Activated T-cell treated with anti-CD3 and anti-CD28 coated beads for 1 hour (primary cell): Measurements from ENCODE around the gene RBM6.
A peak's percentile ranks its signal among the peaks of the same experiment; 100 is the strongest.
"Not testable (repeated sequence)": the region's sequence is repeated elsewhere in the genome, so short reads cannot be mapped to it uniquely, and the experiment has no call there.

Source experiments
- DNase-seq: peaks from one replicate; pipeline ENCODE4 v3.0.0-alpha.2; 2020; ENCODE audit warnings: low read depth

The RBM6 gene

DNA sequence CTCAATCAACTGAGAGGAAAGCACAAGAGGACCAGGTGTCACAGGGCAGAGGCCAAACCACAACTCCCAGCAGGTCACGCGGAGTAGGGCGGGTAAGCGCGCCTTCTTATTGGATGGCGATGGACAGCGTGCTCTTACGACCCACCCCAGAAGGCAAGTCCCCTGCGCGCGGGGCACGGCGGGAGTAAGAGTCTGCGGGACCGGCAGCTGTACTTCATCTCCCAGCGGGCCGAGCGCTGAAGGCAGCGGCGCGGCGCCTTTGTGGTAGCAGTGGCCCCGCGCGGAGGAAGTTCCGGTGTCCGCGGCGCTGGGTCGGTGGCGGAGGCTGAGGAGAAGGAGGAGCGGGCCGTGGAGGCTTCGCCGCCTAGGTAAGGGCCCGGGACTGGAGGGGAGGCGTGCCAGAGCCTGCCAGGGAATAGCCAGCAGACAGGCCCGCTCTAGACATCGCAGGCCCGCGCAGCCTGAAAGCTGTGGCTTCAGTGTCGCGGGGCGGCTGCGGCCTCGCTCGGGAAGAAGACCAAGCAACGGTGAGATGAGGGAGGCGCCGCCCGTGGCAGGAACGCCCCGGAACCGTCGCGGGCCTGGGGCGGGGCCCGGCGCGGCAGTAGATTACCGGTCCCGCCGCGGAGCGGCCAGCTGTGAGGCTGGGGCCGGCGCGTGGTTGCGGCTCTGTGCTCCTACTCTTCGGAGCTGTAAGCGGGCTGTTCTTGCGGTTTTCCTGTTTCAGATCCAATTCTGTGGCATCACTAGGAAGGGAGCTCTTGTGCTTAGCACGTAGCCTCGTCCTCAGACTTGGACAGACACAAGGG is at the start of gene RBM6:
Gene RBM6 (plus strand): TSS at position 293 of the 809 bp plus-strand sequence. CDS start 22,492 bp downstream, outside the sequence.
- peak; percentile 89 for DNase-seq

DNA sequence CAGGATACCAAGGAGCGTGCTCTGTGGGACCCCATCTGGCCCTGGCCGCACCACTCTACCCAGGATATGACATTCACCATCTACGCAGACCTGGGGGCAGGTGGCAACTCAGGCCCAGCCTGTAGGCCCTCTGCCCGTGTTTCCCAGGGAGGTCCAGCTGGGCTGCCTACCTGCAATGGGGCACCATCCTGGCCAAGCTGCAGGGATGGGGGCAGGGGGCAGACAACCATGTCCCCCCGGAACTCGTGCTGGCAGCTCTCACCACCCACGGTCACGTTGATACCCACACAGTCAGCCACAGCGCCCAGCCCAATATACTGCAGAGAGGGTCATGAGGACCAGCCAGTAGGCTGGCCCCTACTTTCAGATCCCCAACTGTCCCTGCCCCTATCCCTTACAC is 44.2 kb upstream of the RBM6 start:
- no peak for DNase-seq

DNA sequence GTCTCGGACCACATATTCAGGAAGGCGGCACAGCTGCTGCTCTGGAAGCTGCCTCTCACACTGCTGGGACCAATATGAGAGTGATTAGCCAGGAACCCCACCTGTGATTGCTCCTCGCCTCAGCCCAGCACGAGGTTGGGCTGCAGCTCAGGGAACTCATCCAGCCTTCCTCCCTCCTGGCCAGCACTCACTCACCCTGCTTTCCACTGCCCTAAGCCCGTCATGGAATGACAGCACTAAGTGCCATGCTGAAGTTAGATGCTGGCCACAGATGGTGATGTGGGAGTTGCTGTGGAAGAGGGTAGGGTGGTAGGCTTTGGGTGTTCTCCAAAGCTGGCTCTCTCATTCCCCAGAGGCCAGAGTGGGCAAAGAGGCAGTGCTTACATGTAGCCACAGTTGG is 43.6 kb upstream of the RBM6 start:
- no peak for DNase-seq

DNA sequence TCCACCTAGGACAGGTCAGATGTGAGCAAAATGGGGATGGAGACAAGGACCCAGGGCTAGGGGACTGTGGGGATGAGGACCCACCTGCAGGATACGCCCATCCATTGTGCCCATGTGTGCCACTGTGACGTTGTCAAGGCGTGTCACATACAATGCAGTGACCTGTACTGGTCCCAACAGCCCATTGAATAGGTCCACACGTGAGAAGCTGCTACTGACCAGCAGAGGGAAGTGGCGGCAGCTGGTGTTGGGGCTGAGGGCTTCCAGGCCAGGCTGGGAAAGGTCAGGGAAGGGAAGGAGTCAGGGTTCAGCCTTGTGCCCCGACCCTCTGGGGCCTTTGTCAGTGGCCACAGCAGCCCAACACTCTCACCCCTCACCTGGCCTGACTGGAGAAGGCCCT is 41.0 kb upstream of the RBM6 start:
- no peak for DNase-seq

DNA sequence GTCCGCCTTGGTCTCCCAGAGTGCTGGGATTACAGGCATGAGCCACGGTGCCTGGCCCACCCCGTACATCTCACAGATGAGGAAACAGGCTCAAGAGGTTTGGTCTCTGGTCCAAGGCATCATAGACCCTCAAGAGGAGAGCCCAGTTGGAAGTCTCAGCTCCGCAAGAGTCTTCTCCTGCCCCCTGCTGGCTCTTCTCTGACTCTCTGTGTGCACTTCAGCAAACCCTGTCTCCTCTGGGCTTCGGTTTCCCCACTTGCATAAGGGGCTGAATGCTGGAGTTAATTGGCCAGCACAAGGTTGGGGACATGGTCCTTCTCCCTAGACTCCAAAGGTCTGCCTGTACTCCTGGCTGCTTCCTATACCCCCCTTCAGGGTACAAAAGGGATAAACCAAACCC is 40.1 kb upstream of the RBM6 start:
- no peak for DNase-seq

DNA sequence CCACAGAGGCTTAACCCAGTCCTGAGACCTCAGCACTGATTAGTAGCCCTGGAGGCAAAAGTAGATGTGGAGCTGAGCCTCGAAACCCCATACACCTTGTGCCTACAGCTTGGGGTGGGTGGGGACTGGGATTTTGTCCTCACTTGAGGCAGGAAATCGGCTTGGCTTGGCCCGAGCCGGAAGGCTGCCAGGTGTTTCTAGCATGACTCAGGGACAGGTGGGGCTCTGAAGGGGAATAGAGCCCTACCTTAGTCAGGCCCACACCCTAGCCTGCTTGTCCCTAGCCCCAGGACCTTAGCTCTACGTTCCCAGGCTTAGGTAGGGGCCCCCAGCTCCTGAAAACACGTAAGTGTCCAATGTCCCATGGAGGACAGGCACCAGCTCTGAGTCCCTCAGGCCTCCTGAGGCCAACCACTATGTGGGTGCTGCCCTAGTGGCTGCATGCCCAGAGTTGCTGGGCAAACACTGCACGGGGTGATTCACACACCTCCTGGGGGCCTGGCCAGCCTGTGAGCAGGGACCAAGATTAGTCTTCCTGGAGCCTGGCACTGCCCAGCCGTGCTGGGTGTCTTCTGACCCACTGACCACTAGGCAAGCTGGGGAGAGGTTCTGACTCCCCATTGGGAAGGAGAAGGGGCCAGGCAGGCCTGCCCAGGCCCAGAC is 39.3 kb upstream of the RBM6 start:
- no peak for DNase-seq

DNA sequence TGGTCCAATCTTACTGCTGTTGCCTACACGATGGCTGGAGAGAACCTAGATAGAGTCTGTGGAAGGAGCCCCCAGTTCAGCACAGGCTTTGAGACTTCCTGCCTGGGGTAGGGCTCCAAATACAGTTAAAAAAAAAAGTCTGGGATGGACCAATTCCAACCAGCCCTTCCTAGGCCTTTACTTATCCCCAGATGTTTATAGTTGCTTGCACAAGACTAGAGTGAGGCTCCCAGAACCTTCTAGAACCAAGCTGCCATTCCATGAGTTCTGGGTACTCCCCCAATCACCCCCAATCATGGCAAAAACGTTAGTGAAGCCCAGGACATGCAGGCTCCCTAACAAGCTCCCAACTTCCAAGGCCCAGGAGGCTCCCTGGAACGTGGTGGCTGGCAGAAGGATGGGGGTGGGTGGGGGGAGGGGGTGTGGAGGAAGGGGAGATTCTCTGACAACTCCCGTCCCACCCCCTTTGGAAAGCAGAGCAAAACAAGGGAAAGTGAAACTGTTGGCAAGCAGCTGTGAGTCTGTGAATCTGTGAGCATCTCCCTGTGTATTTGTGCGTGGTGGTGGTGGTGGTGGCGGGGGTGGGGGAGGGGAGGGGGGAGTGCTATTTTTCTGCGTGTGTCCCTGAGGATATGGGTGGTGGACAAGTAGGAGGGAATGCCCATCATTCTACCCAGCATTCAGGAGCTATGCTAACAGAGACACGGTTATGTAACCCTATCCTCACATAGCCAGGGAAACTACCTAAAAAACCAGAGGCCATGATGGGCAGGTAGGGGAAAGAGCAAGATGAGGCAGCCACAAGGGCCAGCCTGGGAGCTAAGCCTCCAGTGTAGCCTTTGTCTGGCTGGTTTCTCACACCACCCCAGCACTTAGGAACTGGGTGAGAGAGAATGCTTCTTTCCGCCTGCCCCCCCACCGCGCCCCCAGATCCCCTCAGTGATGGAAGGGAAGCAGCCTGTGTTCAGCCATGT is 38.3 kb upstream of the RBM6 start:
- DNase-seq: no peak

DNA sequence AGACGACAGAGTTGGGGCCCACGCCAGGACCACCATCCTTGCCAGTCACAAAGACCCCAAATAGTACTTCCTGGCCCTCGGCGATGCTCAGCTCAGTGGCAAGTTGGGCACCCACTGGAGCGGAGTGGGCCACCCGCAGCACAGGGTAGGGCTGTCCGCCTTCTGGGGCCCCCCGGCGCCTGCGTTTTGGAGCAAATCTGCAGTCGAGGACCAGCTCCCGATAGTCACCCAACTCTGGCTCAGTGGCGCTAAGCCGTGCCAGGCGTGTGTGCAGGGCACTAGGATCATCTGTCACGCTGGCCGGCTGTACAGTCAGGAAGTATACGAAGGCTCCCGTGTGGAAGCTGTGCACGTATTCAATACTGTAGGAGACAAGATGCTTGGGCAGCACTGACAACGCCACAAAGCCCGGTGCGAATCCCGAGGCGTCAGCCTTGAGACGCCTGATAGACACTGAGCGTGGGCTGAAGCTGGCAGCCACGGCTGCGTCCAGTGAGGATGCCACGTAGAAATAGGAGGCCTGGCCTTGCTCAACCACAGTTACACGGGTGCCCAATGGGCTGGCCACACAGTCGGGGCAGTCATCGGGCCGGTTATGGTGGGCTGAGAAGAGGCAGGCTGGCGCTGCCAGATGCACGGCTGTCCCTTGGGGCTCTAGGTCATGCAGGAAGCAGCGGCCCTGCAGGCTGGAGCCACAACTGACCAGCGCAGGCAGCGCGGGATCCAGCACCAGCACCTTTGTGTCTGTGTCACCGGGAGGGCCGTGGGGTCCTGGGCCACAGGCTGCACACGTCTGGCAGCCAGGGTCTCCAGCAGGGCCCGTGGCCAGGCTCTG is 37.2 kb upstream of the RBM6 start:
- no peak for DNase-seq

DNA sequence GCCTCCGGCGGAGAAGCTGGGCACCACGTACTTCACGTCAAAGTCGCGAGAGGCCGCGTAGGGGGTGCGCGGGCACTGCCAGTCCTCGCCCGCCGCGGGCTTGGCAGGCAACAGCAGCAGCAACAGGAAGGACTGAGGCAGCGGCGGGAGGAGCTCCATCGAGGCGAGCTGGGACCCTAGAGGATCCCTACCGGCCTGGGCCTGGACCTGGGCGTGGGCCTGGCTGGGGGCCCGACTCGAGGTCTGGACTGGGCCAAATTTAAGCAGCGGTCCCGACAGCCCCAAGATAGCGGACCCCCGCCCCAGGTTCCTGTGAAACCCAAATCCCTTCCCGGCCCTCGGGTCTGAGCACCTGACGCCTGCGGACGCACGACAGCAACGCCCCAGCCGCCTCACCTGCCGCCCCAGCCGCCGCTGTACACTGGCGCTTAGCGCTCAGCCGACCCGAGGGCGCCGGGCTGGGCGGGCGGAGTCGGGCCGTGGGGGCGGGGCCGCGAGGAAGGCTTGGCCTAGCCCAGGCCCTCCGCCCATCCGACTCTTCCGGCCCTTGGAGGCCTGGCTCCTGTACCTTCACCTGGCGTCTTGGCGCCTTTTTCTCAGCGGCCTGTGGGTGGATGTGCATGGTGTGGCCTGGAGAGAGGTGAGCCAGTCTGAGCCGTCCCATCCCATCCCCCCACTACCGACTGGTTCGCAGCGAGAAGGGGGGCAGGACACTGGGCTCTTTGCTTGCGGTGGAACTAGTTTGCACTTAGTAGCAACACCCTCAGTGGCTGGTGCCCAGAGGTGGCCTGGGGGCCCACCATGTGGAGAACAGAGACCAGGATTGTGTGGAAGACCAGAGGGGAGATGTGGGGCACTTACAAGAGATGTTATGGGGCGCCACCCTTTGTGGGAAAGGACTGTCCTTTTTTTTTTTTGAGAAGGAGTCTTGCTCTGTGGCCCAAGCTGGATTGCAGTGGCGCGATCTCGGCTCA is 36.2 kb upstream of the RBM6 start, which contains the start of gene MST1R:
Gene MST1R (minus strand): TSS at position 423 of the 974 bp plus-strand sequence. CDS start 264 bp downstream, at position 159.
- peak; percentile 69 for DNase-seq

DNA sequence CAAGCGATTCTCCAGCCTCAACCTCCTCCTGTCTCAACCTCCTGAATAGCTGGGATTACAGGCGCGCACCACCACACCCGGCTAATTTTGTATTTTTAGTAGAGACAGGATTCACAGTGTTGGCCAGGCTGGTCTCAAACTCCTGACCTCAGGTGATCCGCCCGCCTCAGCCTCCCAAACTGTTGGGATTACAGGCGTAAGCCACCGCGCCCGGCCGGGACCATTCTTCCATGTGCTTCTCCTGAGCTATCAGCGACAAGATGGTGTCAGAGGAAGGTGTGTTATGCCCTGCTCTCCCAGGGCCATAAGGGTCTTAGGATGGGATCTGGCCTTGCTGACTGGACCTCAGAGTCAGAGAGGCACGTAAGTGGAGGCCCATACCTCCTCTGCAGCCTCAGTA is 35.5 kb upstream of the RBM6 start:
- not testable (repeated sequence) for DNase-seq

DNA sequence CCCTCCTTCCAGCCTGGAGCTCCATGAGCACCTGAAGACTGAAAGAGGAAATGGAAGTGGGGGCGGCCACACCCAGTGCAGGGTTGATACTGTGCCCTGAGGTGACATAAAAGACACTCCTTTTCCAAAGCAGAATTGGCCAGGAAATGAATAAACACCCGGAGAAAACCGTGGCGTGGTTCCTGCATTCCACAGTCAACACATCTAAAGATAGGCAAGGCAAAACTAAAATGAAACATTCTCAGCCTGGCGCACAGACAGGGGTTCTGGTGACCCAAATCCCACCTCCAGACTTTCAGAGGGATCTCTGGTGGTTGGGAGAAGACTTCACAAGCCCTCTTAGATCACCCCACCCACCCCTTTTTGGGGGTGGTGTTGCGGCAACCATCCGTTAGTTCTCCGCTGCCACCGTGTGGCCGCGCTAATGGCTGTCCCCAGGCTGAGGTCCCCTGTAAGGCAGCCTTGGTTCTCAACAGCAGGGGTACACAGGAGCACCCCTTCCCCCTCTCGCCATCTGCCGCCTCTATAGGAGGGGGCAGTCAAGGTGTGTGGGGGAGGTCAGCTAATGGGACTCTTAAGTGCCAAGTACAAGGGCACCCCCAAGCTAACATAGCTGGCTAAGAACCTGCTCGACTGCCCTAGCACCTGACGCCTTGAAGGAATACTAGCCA is 33.7 kb upstream of the RBM6 start:
- DNase-seq: peak; percentile 30

DNA sequence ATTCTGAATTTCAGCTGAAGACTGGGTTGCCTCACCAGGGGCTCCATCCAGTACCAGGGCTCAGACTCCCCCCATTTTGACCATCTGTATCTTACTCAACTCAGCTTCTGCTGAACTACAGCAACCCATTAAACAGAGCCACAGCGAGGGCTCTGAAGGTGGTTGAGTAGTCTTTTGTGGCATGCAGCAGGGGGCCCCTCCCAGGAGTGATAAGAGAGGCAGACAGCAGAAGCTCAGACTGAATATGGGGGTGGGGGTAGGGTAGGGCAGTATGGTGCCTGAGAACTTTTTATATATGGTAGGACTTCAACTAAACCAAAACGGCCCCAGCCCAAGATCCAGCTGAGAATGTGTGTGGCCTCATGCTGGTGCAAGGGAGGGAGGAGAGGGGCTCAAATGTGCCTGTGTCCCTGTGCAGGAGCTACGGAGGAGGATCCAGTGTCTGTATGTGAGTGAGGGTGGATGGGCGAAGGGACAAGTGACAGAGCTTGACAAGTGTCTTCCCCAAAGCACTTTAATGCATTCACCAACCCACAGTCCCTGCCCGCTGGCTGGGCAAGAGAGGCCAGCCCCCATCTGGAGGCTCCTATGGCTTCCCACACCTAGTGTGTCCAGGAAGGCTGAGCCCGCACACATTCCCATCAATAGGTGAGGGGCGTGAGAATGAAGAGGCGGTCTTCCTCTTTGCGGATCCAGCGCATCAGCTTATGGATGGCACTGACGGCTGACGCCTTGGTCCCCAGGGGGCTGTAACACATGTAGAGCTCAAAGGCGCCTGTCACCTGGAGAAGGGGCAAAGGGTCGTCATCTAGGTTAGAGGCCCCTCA is 31.4 kb upstream of the RBM6 start:
- no peak for DNase-seq

- no peak for DNase-seq
Measured at GRCh38 chr3:49910409-49911123, 29.4 kb upstream of the RBM6 start.

DNA sequence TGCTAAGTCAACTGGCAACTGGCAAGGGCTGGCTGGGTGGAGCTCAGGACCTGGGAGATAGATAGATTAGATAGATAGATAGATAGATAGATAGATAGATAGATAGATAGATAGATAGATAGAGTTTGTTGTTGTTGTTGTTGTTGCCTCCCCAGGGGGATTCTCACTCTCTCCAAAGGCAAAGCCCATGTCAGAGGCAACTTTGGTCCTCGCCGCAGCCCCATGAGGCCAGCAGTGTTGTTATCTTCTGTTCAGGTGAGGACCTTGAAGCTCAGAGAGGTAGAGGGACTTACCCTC is 28.9 kb upstream of the RBM6 start:
- no peak for DNase-seq

- no peak for DNase-seq
Measured at GRCh38 chr3:49911611-49912010, 28.3 kb upstream of the RBM6 start.

DNA sequence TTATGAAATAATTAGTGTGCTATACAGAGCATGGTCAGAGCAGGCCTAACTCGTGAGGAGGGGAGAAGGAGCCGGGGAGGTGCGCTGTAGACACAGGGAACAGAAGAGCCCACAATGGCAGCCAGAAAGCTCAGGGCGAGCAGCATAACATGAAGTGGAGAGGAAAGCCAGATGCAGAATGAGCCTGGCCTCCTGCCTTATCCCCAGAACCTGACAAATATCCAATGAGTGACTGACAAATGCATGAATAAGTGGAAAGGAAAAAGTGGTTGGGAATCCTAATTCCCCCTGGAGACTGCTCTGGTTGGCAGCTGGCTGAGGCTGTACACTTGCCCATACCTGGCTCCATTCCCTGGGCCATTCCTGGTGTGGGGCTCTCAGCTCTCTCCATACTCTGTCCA is 27.1 kb upstream of the RBM6 start:
- no peak for DNase-seq

GRCh38 chr3:49914906-49915305 is 25.0 kb upstream of the RBM6 start:
- DNase-seq: no peak

DNA sequence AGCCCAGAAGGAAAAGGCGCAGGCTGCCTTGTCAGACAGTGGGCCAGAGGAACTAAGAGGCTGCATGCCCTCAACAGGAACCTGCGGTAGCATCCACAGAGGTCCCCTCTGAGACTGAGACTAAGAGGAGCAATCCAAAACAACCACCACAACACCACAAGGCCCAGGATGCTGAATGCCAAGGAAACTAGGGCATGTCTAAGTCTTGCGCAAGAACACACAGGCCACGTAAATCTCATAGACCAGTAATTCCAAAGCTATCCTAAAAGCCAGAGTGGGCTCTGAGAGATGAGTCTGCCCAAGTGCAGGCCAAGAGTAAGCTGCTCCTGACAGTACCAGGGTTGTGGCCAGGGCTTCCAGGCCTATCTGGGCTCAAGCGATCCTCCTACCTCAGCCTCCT is 23.3 kb upstream of the RBM6 start:
- no peak for DNase-seq
